ENCODE data around the gene LONP2. TPM values are rescaled to one million over a fixed set of nuclear protein-coding genes. Genes with fewer than 3 reads are reported as not detected.

LONP2 gene
- total RNA-seq, 2 donors from 2014 or later = 44.2 to 59.1 TPM

GRCh38 chr16:48246066-48246465 is 2.0 kb downstream of the LONP2 start:
- Histone ChIP-seq H3K9me3 (no peaks in the 10 kb centered on the region), H3K4me1 (peaks cover 48% of the 10 kb centered on the region), H3K36me3 (replicated peaks in 1 of 2; ENCODE audit: insufficient read depth in 1 of 2, low read depth in 2 of 2) (no peaks in the 10 kb centered on the region), H3K4me3 (no peak overlapping the region), H3K27me3 (no peaks in the 10 kb centered on the region), H3K27ac (peak overlapping the region in 3 of 4 donors; percentile 15 to 96 (median 49))
- no peak for TF ChIP-seq POLR2A (IDR thresholded peaks at IDR 0.05)
- TF ChIP-seq CTCF (IDR thresholded peaks at IDR 0.05) = no peak
- intact Hi-C loops (cut with DNase I) = no loop called here
- ATAC-seq = no peak
- DNase-seq = no peak
- 4 to 6% methylated on average over 2 of the region's 2 CpGs for WGBS, 2 donors

- no peaks in the 10 kb centered on the region for H3K27me3 ChIP-seq
- intact Hi-C loops (cut with DNase I) = no loop called here
- H3K27ac ChIP-seq = peak within 1 kb of the TSS in 3 of 4 donors; percentile 15 to 96 (median 49)
- H3K9me3 ChIP-seq = no peaks in the 10 kb centered on the region
- DNase-seq = peak in 1 of 4 donors; percentile 23
- 13 to 17% methylated on average over 3 to 4 of the region's 4 CpGs for WGBS, 2 donors
- TF ChIP-seq CTCF (IDR thresholded peaks at IDR 0.05) = no peak
- TF ChIP-seq POLR2A (IDR thresholded peaks at IDR 0.05) = no peak
- H3K4me1 ChIP-seq = peaks cover 60% of the 10 kb centered on the region
- H3K4me3 ChIP-seq = no peak within 1 kb of the TSS
- ATAC-seq = no peak
- no peaks in the 10 kb centered on the region for H3K36me3 ChIP-seq (replicated peaks in 1 of 2; ENCODE audit: insufficient read depth in 1 of 2, low read depth in 2 of 2)
Observed at GRCh38 chr16:48247311-48247710, 3.2 kb downstream of the LONP2 start, which contains the start of gene ABCC11. Gene ABCC11 (minus strand): TSS chr16:48247539. CDS start chr16:48231921, 15,618 bp downstream.

- intact Hi-C loops (cut with DNase I) = no loop called here
- H3K27me3 ChIP-seq = no peaks in the 10 kb centered on the region
- H3K4me1 ChIP-seq = peaks cover 49% of the 10 kb centered on the region
- peak; percentile 55 for ATAC-seq
- DNase-seq = no peak
- no peak overlapping the region for H3K4me3 ChIP-seq
- no peaks in the 10 kb centered on the region for H3K9me3 ChIP-seq
- TF ChIP-seq POLR2A (IDR thresholded peaks at IDR 0.05) (no peak), CTCF (IDR thresholded peaks at IDR 0.05) (no peak)
- peaks cover 0 to 6% of the 10 kb centered on the region in 2 donors for H3K36me3 ChIP-seq (replicated peaks in 1 of 2; ENCODE audit: insufficient read depth in 1 of 2, low read depth in 2 of 2)
- peak overlapping the region in 1 of 4 donors; percentile 57 for H3K27ac ChIP-seq
- WGBS, 2 donors = 65% methylated on average over 5 of the region's 5 CpGs
Observed at GRCh38 chr16:48250520-48251278, 6.6 kb downstream of the LONP2 start.

GRCh38 chr16:48252013-48252412 is 7.9 kb downstream of the LONP2 start:
- H3K27me3 ChIP-seq = no peaks in the 10 kb centered on the region
- TF ChIP-seq CTCF (IDR thresholded peaks at IDR 0.05) (no peak), POLR2A (IDR thresholded peaks at IDR 0.05) (no peak)
- intact Hi-C loops (cut with DNase I) = no loop called here
- H3K4me1 ChIP-seq = peaks cover 46% of the 10 kb centered on the region
- DNase-seq = peak in 3 of 4 donors; percentile 24 to 31 (median 26)
- H3K4me3 ChIP-seq = no peak overlapping the region
- no peaks in the 10 kb centered on the region for H3K9me3 ChIP-seq
- peak overlapping the region in 3 of 4 donors; percentile 13 to 57 (median 36) for H3K27ac ChIP-seq
- H3K36me3 ChIP-seq (replicated peaks in 1 of 2; ENCODE audit: insufficient read depth in 1 of 2, low read depth in 2 of 2) = peaks cover 0 to 6% of the 10 kb centered on the region in 2 donors
- peak; percentile 64 for ATAC-seq
- 17 to 29% methylated on average over 5 of the region's 5 CpGs for WGBS, 2 donors

Data from body of pancreas (tissue), 4 donors.